GM12873 (cell line): ENCODE results near the gene HMG20B.

Experiments used
- TF ChIP-seq, protein P1 (sequence below): IDR thresholded peaks from 2 replicates; pipeline ENCODE4 v1.5.1; 2012; ENCODE audit warnings: low read depth, mild to moderate bottlenecking, moderate library complexity, low read length, control low read depth; ENCODE audit not compliant: insufficient read depth; ENCODE audit errors: missing control alignments

HMG20B gene

DNA sequence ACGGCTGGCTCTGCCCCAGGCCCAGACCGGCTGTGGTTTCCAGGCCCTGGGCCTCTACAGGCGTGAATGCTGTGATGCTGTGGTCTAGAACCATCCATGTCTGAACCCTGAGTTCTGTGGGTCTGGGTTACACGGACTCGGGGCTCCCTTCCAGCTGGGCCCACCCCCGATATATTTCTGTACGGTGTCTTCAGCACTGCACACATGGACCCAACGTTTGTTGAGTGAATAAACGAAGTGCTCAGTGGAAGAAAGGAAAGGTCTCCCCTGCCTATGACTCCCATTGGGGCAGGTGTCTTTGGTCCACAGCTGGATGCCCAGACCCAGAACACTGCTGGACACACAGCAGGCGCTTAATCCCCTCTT is 27.1 kb upstream of the HMG20B start:
- TF ChIP-seq, protein P1, sequence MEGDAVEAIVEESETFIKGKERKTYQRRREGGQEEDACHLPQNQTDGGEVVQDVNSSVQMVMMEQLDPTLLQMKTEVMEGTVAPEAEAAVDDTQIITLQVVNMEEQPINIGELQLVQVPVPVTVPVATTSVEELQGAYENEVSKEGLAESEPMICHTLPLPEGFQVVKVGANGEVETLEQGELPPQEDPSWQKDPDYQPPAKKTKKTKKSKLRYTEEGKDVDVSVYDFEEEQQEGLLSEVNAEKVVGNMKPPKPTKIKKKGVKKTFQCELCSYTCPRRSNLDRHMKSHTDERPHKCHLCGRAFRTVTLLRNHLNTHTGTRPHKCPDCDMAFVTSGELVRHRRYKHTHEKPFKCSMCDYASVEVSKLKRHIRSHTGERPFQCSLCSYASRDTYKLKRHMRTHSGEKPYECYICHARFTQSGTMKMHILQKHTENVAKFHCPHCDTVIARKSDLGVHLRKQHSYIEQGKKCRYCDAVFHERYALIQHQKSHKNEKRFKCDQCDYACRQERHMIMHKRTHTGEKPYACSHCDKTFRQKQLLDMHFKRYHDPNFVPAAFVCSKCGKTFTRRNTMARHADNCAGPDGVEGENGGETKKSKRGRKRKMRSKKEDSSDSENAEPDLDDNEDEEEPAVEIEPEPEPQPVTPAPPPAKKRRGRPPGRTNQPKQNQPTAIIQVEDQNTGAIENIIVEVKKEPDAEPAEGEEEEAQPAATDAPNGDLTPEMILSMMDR = no peak

GRCh38 chr19:3546119-3546518 is 26.6 kb upstream of the HMG20B start:
- TF ChIP-seq, protein P1 = no peak

DNA sequence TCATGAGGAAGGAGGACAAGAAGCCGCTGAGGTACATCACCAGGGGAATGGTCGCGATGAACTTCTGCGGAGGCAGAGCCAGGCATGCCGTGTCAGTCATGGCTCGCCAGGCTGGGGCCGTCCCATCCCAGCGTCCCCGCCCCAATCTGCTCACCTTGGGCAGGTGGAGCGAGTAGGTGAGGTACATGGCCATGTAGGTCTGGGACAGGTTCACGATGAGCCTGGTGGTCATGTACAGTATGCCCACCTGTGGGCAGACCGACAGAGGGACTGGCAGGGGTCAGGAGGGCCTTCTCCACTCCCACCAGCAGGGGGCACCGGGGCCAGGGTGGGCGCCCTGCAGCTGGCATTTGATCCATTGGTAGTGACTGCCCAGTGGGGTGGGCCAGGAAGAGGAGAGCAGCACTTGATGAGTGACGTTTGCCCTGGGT is 25.4 kb upstream of the HMG20B start:
- TF ChIP-seq, protein P1 = peak; percentile 73

DNA sequence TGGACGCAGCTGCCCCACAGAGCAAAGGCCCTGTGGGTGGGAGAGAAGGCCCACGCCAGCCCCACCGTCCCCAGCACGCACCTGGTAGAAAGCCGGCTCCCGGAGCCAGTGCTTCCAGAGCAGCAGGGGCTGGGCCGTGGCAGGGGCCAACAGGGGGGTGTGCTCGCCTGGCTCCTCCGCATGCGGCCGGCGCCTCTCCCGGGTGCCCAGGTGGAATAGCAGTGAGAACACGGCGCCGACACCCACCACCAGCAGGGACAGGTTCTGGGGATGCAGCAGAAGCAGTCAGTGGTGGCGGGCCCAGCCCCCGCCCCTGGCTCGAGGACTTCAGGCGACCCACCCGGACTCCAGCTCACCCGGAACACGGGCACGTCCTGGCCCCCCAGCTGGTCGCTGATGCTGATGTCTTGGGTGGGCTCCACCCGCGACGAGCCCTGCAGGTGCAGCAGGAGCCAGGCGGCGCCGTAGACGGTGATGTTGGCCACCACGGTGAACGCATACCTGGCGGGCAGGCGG is 24.9 kb upstream of the HMG20B start:
- TF ChIP-seq, protein P1 = no peak

- TF ChIP-seq, protein P1 = no peak
Observed at GRCh38 chr19:3548606-3549005, 24.1 kb upstream of the HMG20B start.

GRCh38 chr19:3549816-3550215 is 22.9 kb upstream of the HMG20B start:
- TF ChIP-seq, protein P1 = no peak

- TF ChIP-seq, protein P1 = no peak
Observed at GRCh38 chr19:3550947-3551791, 21.6 kb upstream of the HMG20B start.
